Neural cell (in vitro differentiated cells): ENCODE measurements around the gene SETD2.

ENCODE experiments used
- EZH2 ChIP-seq: fragments of 200-600, 300-800 bp; shearing (Covaris generic), sonication (generic); IDR thresholded peaks from 2 replicates; pipeline ENCODE4 v1.6.1; 2014; ENCODE audit warnings: antibody characterized with exemption, low read length, borderline replicate concordance, mild to moderate bottlenecking; ENCODE audit not compliant: insufficient read depth, poor library complexity, severe bottlenecking
- POLR2AphosphoS5 ChIP-seq: IDR thresholded peaks from 2 replicates; pipeline ENCODE4 v1.6.1; 2012
- SMC3 ChIP-seq: fragments of 450-650 bp; conservative IDR thresholded peaks from 2 replicates; pipeline ENCODE4 v1.6.1; 2014; ENCODE audit warnings: antibody characterized with exemption, mild to moderate bottlenecking, moderate library complexity; ENCODE audit not compliant: poor library complexity
- TAF1 ChIP-seq: IDR thresholded peaks from 2 replicates; pipeline ENCODE4 v1.6.1; 2012; ENCODE audit warnings: low read depth
- TF ChIP-seq, protein P1 (sequence below): fragments of 450-650 bp; IDR thresholded peaks from 2 replicates; pipeline ENCODE4 v1.5.1; 2014; ENCODE audit warnings: antibody characterized with exemption, mild to moderate bottlenecking, moderate library complexity; ENCODE audit not compliant: poor library complexity, severe bottlenecking

DNA sequence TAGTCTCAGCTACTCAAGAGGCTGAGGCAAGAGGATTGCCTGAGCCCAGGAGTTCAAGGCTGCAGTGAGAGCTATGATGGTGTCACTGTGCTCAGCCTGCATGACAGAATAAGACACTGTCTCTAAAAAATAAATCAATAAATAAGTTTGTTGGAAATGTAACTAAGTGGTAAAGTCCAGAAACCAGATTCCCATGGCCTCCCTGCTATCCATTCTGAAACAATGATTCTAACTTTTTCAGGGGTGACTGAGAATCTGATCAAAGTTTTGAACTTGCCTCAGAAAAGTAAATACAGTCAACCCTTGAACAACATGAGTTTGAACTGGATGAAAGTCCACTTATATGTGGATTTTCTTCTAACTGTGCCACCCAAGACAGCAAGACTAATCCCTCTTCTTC is 98.2 kb downstream of the SETD2 start:
- TF ChIP-seq, protein P1, sequence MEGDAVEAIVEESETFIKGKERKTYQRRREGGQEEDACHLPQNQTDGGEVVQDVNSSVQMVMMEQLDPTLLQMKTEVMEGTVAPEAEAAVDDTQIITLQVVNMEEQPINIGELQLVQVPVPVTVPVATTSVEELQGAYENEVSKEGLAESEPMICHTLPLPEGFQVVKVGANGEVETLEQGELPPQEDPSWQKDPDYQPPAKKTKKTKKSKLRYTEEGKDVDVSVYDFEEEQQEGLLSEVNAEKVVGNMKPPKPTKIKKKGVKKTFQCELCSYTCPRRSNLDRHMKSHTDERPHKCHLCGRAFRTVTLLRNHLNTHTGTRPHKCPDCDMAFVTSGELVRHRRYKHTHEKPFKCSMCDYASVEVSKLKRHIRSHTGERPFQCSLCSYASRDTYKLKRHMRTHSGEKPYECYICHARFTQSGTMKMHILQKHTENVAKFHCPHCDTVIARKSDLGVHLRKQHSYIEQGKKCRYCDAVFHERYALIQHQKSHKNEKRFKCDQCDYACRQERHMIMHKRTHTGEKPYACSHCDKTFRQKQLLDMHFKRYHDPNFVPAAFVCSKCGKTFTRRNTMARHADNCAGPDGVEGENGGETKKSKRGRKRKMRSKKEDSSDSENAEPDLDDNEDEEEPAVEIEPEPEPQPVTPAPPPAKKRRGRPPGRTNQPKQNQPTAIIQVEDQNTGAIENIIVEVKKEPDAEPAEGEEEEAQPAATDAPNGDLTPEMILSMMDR = no peak
- TF ChIP-seq POLR2AphosphoS5 (no peak), EZH2 (no peak), TAF1 (no peak), SMC3 (no peak)
